ENCODE results near the gene CCNK. TPM values are rescaled to one million over a fixed set of nuclear protein-coding genes. Genes with fewer than 3 reads are reported as not detected.

Gene CCNK
- total RNA-seq, 1 experiment from 2014 or later, result 19.0 TPM

- CTCF ChIA-PET, result no interaction called here
- Histone ChIP-seq H4K20me1 (ENCODE audit: insufficient read depth) (no peaks in the 10 kb centered on the region), H3K36me3 (ENCODE audit: low read depth) (0 out of 2 replicates have a peak, but pooled peaks cover 3% of the 10 kb centered on the region), H3K4me2 (no peak overlapping the region), H3K27ac (no peak overlapping the region), H3K27me3 (ENCODE audit: insufficient read depth, low read depth) (no peaks in the 10 kb centered on the region), H3K4me1 (replicated peaks; ENCODE audit: insufficient read depth) (no peaks in the 10 kb centered on the region), H3K9me2 (ENCODE audit: insufficient read depth) (no peaks in the 10 kb centered on the region), H3K4me3 (no peak overlapping the region), H3F3A (ENCODE audit: insufficient read depth, low read depth) (no peaks in the 10 kb centered on the region), H3K9me3 (ENCODE audit: insufficient read depth, low read depth) (no peaks in the 10 kb centered on the region), H2AFZ (no peak overlapping the region), H3K79me2 (ENCODE audit: low read depth) (no peaks in the 10 kb centered on the region)
- POLR2A ChIA-PET (ENCODE audit: unreplicated experiment), result no interaction called here
- no peak for DNase-seq
- intact Hi-C loops (cut with micrococcal nuclease; ENCODE audit: unreplicated experiment), result no loop called here
- no peak for TF ChIP-seq EZH2 (IDR thresholded peaks at IDR 0.05; ENCODE audit: low read depth)
- TF ChIP-seq, protein P1, sequence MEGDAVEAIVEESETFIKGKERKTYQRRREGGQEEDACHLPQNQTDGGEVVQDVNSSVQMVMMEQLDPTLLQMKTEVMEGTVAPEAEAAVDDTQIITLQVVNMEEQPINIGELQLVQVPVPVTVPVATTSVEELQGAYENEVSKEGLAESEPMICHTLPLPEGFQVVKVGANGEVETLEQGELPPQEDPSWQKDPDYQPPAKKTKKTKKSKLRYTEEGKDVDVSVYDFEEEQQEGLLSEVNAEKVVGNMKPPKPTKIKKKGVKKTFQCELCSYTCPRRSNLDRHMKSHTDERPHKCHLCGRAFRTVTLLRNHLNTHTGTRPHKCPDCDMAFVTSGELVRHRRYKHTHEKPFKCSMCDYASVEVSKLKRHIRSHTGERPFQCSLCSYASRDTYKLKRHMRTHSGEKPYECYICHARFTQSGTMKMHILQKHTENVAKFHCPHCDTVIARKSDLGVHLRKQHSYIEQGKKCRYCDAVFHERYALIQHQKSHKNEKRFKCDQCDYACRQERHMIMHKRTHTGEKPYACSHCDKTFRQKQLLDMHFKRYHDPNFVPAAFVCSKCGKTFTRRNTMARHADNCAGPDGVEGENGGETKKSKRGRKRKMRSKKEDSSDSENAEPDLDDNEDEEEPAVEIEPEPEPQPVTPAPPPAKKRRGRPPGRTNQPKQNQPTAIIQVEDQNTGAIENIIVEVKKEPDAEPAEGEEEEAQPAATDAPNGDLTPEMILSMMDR (conservative IDR thresholded peaks at IDR 0.05), result no peak
- BruUV-seq (replicated peaks), result no TSS peak
Observed at GRCh38 chr14:99503848-99504453, 22.7 kb downstream of the CCNK start.

GRCh38 chr14:99505089-99505488 lies 23.9 kb downstream of the CCNK start:
- DNase-seq, result no peak
- no peaks in the 10 kb centered on the region for H4K20me1 ChIP-seq (ENCODE audit: insufficient read depth)
- intact Hi-C loops (cut with micrococcal nuclease; ENCODE audit: unreplicated experiment), result no loop called here
- TF ChIP-seq EZH2 (IDR thresholded peaks at IDR 0.05; ENCODE audit: low read depth), result no peak
- TF ChIP-seq, protein P1 (conservative IDR thresholded peaks at IDR 0.05), result no peak
- ChIA-PET POLR2A (ENCODE audit: unreplicated experiment) (no interaction called here), CTCF (no interaction called here)
- H3F3A ChIP-seq (ENCODE audit: insufficient read depth, low read depth), result no peaks in the 10 kb centered on the region
- H3K9me2 ChIP-seq (ENCODE audit: insufficient read depth), result no peaks in the 10 kb centered on the region
- H3K27ac ChIP-seq, result no peak overlapping the region
- H3K27me3 ChIP-seq (ENCODE audit: insufficient read depth, low read depth), result no peaks in the 10 kb centered on the region
- no peak overlapping the region for H3K4me3 ChIP-seq
- H3K9me3 ChIP-seq (ENCODE audit: insufficient read depth, low read depth), result no peaks in the 10 kb centered on the region
- no peaks in the 10 kb centered on the region for H3K79me2 ChIP-seq (ENCODE audit: low read depth)
- no peak overlapping the region for H2AFZ ChIP-seq
- H3K4me2 ChIP-seq, result no peak overlapping the region
- 0 out of 2 replicates have a peak, but pooled peaks cover 3% of the 10 kb centered on the region for H3K36me3 ChIP-seq (ENCODE audit: low read depth)
- H3K4me1 ChIP-seq (replicated peaks; ENCODE audit: insufficient read depth), result no peaks in the 10 kb centered on the region
- no TSS peak for BruUV-seq (replicated peaks)

DNA sequence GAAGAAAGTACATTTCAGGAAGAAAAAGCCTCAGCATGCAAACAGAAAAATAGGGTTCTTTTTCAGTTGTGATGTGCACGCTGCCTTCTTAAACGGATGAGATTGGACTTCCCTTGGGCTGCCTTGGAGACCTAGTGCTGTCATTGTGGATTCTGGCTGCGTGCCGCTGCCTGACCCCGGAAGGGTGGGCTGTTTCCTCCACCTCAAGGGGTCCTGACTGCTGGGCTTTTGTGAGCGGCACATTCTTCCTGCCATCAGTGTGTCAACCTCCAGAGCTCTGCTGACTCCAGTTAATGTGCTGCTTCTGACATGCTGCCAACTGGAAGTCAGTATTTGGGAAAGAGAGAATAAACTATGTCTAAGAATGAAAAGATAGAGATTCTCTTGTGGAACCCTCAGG lies 25.1 kb downstream of the CCNK start:
- H4K20me1 ChIP-seq (ENCODE audit: insufficient read depth), result no peaks in the 10 kb centered on the region
- CTCF ChIA-PET, result no interaction called here
- H3K36me3 ChIP-seq (ENCODE audit: low read depth), result no peaks in the 10 kb centered on the region

More for the DNA sequence above, 25.1 kb downstream of the CCNK start:
- no TSS peak for BruUV-seq (replicated peaks)
- Histone ChIP-seq H3K4me3 (no peak overlapping the region), H3K27ac (no peak overlapping the region), H2AFZ (no peak overlapping the region), H3K4me2 (no peak overlapping the region), H3K9me2 (ENCODE audit: insufficient read depth) (no peaks in the 10 kb centered on the region), H3K79me2 (ENCODE audit: low read depth) (no peaks in the 10 kb centered on the region), H3K27me3 (ENCODE audit: insufficient read depth, low read depth) (no peaks in the 10 kb centered on the region), H3F3A (ENCODE audit: insufficient read depth, low read depth) (no peaks in the 10 kb centered on the region), H3K9me3 (ENCODE audit: insufficient read depth, low read depth) (no peaks in the 10 kb centered on the region), H3K4me1 (replicated peaks; ENCODE audit: insufficient read depth) (no peaks in the 10 kb centered on the region)
- intact Hi-C loops (cut with micrococcal nuclease; ENCODE audit: unreplicated experiment), result no loop called here
- DNase-seq, result no peak
- TF ChIP-seq, protein P1 (conservative IDR thresholded peaks at IDR 0.05), result no peak
- TF ChIP-seq EZH2 (IDR thresholded peaks at IDR 0.05; ENCODE audit: low read depth), result no peak
- POLR2A ChIA-PET (ENCODE audit: unreplicated experiment), result no interaction called here
